ENCODE measurements around the gene CCDC33. TPM values are rescaled to one million over a fixed set of nuclear protein-coding genes. Genes with fewer than 3 reads are reported as not detected.
"Not testable (repeated sequence)": the region's sequence is repeated elsewhere in the genome, so short reads cannot be mapped to it uniquely, and the experiment has no call there.

CCDC33 gene
- total and polyA plus RNA-seq, 10 donors, result 0.08 TPM; not detected in 9

DNA sequence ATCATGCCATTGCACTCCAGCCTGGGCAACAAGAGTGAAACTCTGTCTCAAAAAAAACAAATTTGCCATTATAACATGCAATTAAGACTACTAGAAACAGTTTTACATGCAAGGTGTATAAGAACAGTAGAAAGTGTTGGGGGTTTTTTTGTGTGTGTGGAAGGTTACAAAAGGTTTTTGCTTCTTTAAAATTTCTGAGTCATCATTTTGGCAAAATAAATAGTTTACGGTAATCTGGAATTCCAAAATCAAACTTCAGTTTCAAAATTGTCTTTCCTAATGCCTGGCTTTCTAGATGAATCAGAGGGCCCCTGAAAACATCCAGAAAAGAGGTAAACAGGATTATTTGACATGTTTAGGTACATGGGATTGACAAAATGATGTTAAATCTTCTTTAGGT lies 124.7 kb downstream of the CCDC33 start:
- H3K4me1 ChIP-seq; DNase-seq; H3K9me3 ChIP-seq; H3K4me3 ChIP-seq; H3K36me3 ChIP-seq; intact Hi-C loops (cut with DNase I; ENCODE audit: low total_unique reads); H3K27ac ChIP-seq: not testable (repeated sequence)
- 65 to 95% (median 89%) methylated on average over 1 of the region's 1 CpG for WGBS, 5 donors
- peaks cover 0 to 22% (median 8%) of the 10 kb centered on the region in 7 donors for H3K27me3 ChIP-seq (replicated peaks in 1 of 7)

DNA sequence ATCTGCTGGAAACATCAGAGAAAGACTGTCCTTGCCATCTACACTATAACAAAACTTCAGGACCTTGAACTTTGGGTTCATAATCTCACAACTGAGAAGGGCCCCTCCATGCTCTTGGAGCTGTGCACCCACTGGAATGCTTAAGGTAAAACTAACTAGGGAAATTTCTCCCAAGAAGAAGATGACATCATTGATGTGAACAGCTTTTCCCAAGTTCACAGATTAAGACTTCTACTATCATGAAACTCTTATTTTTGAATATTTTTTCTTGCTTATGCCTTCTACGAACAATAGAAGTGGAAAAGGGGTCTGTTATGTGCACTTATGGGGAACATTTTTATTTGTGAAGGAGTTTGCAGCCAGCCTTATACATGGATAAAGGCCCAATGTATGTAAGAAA lies 126.4 kb downstream of the CCDC33 start:
- WGBS, 5 donors, result 76 to 98% (median 93%) methylated on average over 1 of the region's 1 CpG
- no peak for TF ChIP-seq POLR2AphosphoS5 (IDR thresholded peaks at IDR 0.05)
- TF ChIP-seq, protein P1, sequence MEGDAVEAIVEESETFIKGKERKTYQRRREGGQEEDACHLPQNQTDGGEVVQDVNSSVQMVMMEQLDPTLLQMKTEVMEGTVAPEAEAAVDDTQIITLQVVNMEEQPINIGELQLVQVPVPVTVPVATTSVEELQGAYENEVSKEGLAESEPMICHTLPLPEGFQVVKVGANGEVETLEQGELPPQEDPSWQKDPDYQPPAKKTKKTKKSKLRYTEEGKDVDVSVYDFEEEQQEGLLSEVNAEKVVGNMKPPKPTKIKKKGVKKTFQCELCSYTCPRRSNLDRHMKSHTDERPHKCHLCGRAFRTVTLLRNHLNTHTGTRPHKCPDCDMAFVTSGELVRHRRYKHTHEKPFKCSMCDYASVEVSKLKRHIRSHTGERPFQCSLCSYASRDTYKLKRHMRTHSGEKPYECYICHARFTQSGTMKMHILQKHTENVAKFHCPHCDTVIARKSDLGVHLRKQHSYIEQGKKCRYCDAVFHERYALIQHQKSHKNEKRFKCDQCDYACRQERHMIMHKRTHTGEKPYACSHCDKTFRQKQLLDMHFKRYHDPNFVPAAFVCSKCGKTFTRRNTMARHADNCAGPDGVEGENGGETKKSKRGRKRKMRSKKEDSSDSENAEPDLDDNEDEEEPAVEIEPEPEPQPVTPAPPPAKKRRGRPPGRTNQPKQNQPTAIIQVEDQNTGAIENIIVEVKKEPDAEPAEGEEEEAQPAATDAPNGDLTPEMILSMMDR (IDR thresholded peaks at IDR 0.05 in 8 of 11, conservative IDR thresholded peaks at IDR 0.05 in 3 of 11), result no peak
- no peak for TF ChIP-seq POLR2A (IDR thresholded peaks at IDR 0.05)
- Histone ChIP-seq H3K4me3 (no peak overlapping the region), H3K4me1 (peaks cover 0 to 23% (median 18%) of the 10 kb centered on the region in 6 donors), H3K9me3 (no peaks in the 10 kb centered on the region), H3K27me3 (replicated peaks in 1 of 7) (peaks cover 0 to 35% (median 17%) of the 10 kb centered on the region in 7 donors), H3K36me3 (no peaks in the 10 kb centered on the region), H3K27ac (no peak overlapping the region)
- no peak for DNase-seq
- intact Hi-C loops (cut with DNase I; ENCODE audit: low total_unique reads), result no loop called here

DNA sequence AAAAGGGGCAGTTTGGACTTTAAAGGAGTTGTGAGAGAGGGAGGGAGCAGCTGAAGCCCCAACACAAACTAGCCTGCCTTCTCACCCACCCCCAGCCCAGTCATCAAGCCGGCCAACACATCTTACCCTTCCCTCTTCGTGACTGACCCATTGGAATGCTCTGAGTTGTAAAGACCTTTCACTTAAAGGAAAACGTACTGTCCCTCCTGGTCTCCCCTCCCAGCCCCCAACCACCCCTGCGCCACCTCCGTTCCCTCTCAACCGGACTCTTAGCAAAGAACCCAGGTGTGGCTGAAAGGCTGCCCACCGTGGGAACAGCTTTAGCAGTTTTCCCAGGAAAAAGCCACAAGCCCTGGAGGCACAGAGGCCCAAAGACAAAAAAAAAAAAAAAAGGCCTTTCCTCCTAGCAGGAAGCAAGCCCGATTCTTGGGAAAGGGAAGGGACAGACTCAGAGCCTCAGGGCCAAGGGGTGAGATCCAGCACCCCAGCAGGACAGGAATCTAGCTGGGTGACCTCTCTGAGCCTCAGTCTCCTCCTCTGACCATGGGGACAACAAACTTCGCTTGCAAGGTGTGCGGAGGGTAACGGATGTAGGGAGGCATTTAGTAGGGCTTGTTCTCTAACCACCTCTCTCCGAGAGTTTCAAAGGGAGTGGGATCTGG lies 128.9 kb downstream of the CCDC33 start:
- Histone ChIP-seq H3K27ac (peak overlapping the region; percentile 46 to 85 (median 68)), H3K36me3 (no peaks in the 10 kb centered on the region), H3K27me3 (replicated peaks in 1 of 7) (peaks cover 0 to 51% (median 17%) of the 10 kb centered on the region in 7 donors), H3K9me3 (no peaks in the 10 kb centered on the region), H3K4me1 (peaks cover 0 to 34% (median 22%) of the 10 kb centered on the region in 6 donors), H3K4me3 (peak overlapping the region in 6 of 8 donors; percentile 45 to 74 (median 54))
- DNase-seq, result no peak
- TF ChIP-seq, protein P1 (IDR thresholded peaks at IDR 0.05 in 8 of 11, conservative IDR thresholded peaks at IDR 0.05 in 3 of 11), result no peak
- no peak for TF ChIP-seq POLR2AphosphoS5 (IDR thresholded peaks at IDR 0.05)
- no peak for TF ChIP-seq POLR2A (IDR thresholded peaks at IDR 0.05)
- intact Hi-C loops (cut with DNase I; ENCODE audit: low total_unique reads), result no loop called here
- WGBS, 5 donors, result 83 to 92% (median 88%) methylated on average over 12 of the region's 12 CpGs

DNA sequence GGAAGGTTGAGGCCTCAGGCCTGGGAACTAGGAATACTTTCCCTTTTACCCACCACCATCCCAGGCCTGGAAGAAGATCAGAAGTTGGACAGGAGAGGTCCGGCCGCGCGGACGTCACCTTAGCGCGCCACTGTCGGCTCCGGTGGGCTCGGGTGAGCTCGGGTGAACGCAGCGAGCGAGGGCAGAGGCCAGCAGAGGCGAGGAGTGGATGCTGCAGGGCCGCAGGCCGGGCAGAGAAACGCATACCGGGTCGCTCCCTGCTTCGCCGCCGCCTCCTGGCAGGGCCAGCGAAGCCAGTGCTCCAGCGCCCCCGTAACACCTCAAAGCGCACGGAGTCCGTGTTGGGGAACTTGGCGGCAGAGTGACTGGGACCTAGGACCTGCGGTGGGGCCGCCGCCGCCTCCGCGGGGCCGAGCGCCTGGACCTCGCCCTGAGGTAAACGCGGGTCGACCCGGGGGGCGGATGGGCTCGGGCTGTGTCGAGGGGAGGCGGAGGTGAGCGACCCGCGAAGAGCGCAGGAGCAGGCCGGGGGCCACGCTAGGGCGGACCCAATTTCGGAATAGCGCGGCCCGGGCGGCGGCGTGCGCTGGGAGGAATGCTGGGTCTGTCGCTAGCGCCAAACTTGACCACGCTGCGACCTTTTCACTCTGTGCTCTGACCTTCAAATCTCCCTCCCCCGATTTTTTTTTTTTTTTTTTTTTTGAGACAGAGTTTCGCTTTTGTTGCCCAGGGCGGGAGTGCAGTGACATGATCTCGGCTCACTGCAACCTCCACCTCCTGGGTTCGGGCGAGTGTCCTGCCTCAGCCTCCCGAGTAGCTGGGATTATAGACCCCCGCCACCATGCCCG lies 129.7 kb downstream of the CCDC33 start:
- peak overlapping the region; percentile 46 to 85 (median 68) for H3K27ac ChIP-seq
- TF ChIP-seq POLR2A (IDR thresholded peaks at IDR 0.05) (no peak), POLR2AphosphoS5 (IDR thresholded peaks at IDR 0.05) (peak in 2 of 3 donors; percentile 68 to 73)
- TF ChIP-seq, protein P1 (IDR thresholded peaks at IDR 0.05 in 8 of 11, conservative IDR thresholded peaks at IDR 0.05 in 3 of 11), result peak in 1 of 11 experiments; percentile 11
- no peaks in the 10 kb centered on the region for H3K36me3 ChIP-seq
- WGBS, 5 donors, result 6 to 9% (median 8%) methylated on average over 46 to 75 of the region's 75 CpGs
- H3K27me3 ChIP-seq (replicated peaks in 1 of 7), result peaks cover 0 to 51% (median 17%) of the 10 kb centered on the region in 7 donors
- intact Hi-C loops (cut with DNase I; ENCODE audit: low total_unique reads), result no loop called here
- DNase-seq, result no peak
- peaks cover 0 to 34% (median 22%) of the 10 kb centered on the region in 6 donors for H3K4me1 ChIP-seq
- peak overlapping the region; percentile 41 to 74 (median 50) for H3K4me3 ChIP-seq
- no peaks in the 10 kb centered on the region for H3K9me3 ChIP-seq

Data from spleen (tissue), 11 donors.